ENCODE measurements around the gene LENEP.

LENEP gene

GRCh38 chr1:155019377-155020245, 26.2 kb downstream of the LENEP start:
- no peak overlapping the region for H3K4me3 ChIP-seq (ENCODE audit: low read length)
- no peak for DNase-seq (ENCODE audit: low read depth)
- no peak for TF ChIP-seq CTCF (conservative IDR thresholded peaks at IDR 0.05; ENCODE audit: low read length)

DNA sequence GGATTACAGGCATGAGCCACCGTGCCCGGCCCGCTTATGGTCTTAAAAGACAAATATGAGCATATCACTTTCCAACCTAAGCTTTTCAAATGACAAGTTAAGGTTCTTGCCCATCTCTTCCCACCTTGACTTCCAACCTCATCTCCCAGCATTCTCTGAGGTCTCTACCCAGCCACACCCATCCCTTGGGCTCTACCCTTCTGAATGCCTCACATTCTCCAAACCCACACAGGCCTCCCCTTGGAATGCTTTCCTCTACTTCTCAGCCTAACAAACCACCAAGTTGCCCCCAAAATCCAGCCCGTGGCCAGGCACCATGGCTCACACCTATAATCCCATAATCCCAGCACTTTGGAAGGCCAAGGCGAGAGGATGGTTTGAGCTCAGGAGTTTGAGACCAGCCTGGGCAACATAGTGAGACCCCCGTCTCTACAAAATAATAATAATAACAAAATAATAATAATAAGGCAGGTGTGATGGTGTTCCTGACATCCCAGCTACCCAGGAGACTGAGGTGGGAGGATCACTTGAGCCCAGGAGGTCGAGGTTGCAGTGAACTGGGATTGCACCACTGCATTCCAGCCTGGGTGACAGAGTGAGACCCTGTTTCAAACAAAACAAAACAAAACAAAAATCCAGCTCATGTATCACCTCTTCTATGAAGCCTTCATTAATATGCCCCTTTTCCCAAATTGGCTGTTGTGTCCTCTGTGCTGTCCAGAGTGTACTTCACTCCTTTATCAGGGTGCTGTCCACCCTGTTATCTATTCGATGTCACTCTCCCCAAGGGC, 28.9 kb downstream of the LENEP start:
- no peak overlapping the region for H3K4me3 ChIP-seq (ENCODE audit: low read length)
- peak; percentile 11 for DNase-seq (ENCODE audit: low read depth)
- no peak for TF ChIP-seq CTCF (conservative IDR thresholded peaks at IDR 0.05; ENCODE audit: low read length)

GRCh38 chr1:155022927-155023236, 29.5 kb downstream of the LENEP start:
- DNase-seq (ENCODE audit: low read depth): no peak
- no peak for TF ChIP-seq CTCF (conservative IDR thresholded peaks at IDR 0.05; ENCODE audit: low read length)
- H3K4me3 ChIP-seq (ENCODE audit: low read length): no peak overlapping the region

DNA sequence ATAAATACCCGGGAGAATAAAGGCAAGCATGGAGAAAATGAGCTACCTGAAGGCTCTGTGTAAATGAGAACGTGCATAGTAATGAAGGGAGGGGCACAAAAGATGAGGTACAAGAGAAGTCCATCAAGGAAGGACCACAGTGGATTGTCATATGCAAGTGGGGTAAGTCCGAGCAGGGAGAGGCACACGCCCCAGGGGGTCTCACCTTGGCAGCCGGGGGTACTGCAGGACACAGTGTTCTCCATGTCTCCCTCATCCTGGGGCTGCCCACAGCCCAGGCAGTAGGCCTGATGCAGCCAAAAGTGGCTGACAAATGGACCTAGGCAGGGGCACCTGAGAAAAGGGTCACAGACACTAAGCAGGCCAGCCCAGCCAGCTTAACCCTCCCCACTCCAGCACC, 30.2 kb downstream of the LENEP start:
- DNase-seq (ENCODE audit: low read depth): no peak
- no peak overlapping the region for H3K4me3 ChIP-seq (ENCODE audit: low read length)
- no peak for TF ChIP-seq CTCF (conservative IDR thresholded peaks at IDR 0.05; ENCODE audit: low read length)

DNA sequence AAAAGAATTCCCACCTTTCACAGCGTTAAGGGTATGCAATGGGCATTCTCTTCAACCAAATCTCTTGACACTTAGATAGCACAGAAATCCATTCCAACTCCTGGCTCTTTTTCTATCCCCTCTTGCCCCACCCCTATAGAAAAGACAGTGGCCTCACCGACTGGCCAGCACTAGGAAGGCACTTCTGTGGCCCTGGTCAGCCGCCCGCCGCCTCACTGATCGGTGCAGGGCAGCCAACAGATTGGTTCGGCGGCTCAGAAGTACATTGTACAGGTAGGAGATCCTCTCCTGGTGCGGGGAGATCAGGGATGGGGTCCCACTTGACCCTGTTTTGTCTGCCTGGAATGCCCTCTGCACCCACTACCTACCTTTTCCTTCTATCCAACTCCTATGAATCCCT, 30.9 kb downstream of the LENEP start:
- no peak for TF ChIP-seq CTCF (conservative IDR thresholded peaks at IDR 0.05; ENCODE audit: low read length)
- H3K4me3 ChIP-seq (ENCODE audit: low read length): no peak overlapping the region
- DNase-seq (ENCODE audit: low read depth): no peak

DNA sequence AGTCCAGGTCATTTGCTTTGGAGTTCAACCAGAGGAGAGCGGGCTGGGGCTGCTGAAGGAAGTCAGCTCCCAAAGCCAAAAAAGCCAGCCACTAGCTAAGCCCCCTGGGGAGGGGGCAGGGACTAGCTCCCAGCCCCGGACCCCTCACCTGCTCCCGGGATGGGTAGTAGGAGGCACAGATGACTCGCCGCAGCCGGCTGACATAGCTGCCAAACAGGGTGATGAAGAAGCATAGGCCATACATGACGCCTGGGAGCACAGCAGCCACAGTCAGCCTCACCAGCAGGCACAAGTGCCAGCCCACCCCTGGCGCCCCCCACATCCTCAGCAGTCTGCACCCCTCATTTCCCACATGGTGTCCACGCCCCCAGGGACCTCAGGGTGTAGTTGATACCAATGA, 32.8 kb downstream of the LENEP start:
- no peak for TF ChIP-seq CTCF (conservative IDR thresholded peaks at IDR 0.05; ENCODE audit: low read length)
- no peak for DNase-seq (ENCODE audit: low read depth)
- H3K4me3 ChIP-seq (ENCODE audit: low read length): no peak overlapping the region

- H3K4me3 ChIP-seq (ENCODE audit: low read length): no peak overlapping the region
- no peak for TF ChIP-seq CTCF (conservative IDR thresholded peaks at IDR 0.05; ENCODE audit: low read length)
- DNase-seq (ENCODE audit: low read depth): no peak
These were observed 33.2 kb downstream of the LENEP start for GRCh38 chr1:155026588-155026987.
